HG03342 (cell line): Measurements from ENCODE around the gene DIO1.
"Not testable (repeated sequence)": the region's sequence is repeated elsewhere in the genome, so short reads cannot be mapped to it uniquely, and the experiment has no call there.

Source experiments
- ATAC-seq: cut with Tn5 transposase; IDR thresholded peaks from one replicate; pipeline ENCODE4 v1.9.1; 2021; ENCODE audit warnings: mild to moderate bottlenecking, moderate library complexity; ENCODE audit not compliant: unreplicated experiment

Gene DIO1

GRCh38 chr1:53893999-53894636 is at the start of gene DIO1:
Gene DIO1, plus strand, starts transcription at chr1:53894187. Its CDS starts 24 bp downstream, at chr1:53894211.
- no peak for ATAC-seq

GRCh38 chr1:53847980-53848379 is 46.0 kb upstream of the DIO1 start:
- ATAC-seq: no peak

GRCh38 chr1:53850082-53850673 is 43.8 kb upstream of the DIO1 start:
- ATAC-seq: no peak

- no peak for ATAC-seq
These were observed 42.3 kb upstream of the DIO1 start for GRCh38 chr1:53851571-53852285.

- no peak for ATAC-seq
These were observed 33.0 kb upstream of the DIO1 start for GRCh38 chr1:53860967-53861411.

GRCh38 chr1:53862507-53862906 is 31.5 kb upstream of the DIO1 start:
- no peak for ATAC-seq

- no peak for ATAC-seq
These were observed 25.4 kb upstream of the DIO1 start for GRCh38 chr1:53868565-53868964.

- no peak for ATAC-seq
These were observed 24.4 kb upstream of the DIO1 start for GRCh38 chr1:53869454-53870117.

GRCh38 chr1:53871221-53871620 is 22.8 kb upstream of the DIO1 start:
- no peak for ATAC-seq

GRCh38 chr1:53871773-53872484 is 22.1 kb upstream of the DIO1 start:
- no peak for ATAC-seq

GRCh38 chr1:53875150-53875549 is 18.8 kb upstream of the DIO1 start:
- not testable (repeated sequence) for ATAC-seq

- ATAC-seq: no peak
These were observed 15.4 kb upstream of the DIO1 start for GRCh38 chr1:53878492-53879105.

GRCh38 chr1:53881853-53882252 is 12.1 kb upstream of the DIO1 start:
- ATAC-seq: not testable (repeated sequence)

GRCh38 chr1:53883600-53883999 is 10.4 kb upstream of the DIO1 start:
- ATAC-seq: not testable (repeated sequence)

- ATAC-seq: no peak
These were observed 5.3 kb upstream of the DIO1 start for GRCh38 chr1:53888681-53889080.

- peak; percentile 86 for ATAC-seq
These were observed 4.4 kb upstream of the DIO1 start, which contains the start of gene YIPF1 for GRCh38 chr1:53889304-53890298. Gene YIPF1, minus strand, starts transcription at chr1:53889797. Its CDS starts 860 bp downstream, at chr1:53888937.

- ATAC-seq: no peak
These were observed 3.5 kb upstream of the DIO1 start for GRCh38 chr1:53890522-53890941.

GRCh38 chr1:53891018-53891417 is 3.0 kb upstream of the DIO1 start:
- ATAC-seq: no peak

- ATAC-seq: no peak
These were observed 2.3 kb upstream of the DIO1 start for GRCh38 chr1:53891678-53892077.
